NCI-H82 treated with DMSO at 0.1 percent for 48 hours (cell line): ENCODE measurements around the gene GNB1L.

Experiments used
- DNase-seq: peaks from one replicate; lab custom pipeline; 2025; ENCODE audit not compliant: unreplicated experiment; lab: John Stamatoyannopoulos, UW

GNB1L gene

DNA sequence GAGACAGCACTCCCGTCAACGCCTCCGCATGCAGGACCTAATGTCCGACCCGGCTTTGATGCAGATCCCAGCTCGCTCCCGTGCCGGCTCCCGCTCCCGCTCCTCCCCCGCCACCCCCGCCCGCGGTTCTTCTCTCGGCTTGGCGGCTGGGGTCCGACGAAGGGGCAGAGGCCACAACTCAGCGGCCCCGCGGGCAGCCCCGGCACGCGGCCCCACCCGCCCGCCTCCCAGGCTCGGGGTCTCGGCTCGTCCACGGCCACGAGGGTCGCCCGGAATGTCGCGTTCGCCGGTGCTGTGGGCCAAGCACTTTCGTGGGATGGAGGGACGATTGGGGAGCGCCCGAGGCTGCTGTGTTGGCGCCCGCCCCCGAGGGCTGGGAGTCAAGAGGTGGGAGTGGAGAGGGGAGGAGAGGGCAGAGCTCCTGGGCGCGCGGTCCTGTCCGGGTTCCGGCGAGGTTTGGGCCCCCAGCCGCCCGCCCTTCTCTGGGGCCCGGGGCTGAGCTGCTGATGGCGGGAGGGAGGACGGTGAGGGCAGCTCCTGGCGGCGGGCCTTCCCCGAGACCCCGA lies 99.4 kb downstream of the GNB1L start:
- DNase-seq = no peak

DNA sequence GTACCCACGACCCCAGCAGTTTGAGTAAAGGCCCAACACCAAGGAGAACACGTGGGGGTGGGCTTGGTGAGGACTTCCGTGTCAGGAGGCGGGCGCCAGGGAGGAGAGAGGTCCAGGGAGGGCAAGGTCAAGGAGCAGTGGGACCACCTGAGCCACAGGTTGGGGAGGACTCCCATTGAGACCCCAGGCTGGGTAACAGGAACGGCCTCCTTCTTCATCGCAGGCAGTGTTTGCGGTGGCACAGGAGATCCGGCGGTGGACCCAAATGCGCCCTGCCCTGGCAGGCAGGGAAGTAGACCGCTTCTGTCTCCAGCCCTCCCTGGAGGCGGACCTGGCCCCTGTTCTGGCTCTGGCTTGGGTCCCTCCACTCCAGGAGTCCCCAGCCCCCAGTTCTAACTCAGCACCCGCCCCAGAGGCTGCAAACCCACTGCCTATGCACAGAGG lies 100.0 kb downstream of the GNB1L start:
- DNase-seq = no peak

DNA sequence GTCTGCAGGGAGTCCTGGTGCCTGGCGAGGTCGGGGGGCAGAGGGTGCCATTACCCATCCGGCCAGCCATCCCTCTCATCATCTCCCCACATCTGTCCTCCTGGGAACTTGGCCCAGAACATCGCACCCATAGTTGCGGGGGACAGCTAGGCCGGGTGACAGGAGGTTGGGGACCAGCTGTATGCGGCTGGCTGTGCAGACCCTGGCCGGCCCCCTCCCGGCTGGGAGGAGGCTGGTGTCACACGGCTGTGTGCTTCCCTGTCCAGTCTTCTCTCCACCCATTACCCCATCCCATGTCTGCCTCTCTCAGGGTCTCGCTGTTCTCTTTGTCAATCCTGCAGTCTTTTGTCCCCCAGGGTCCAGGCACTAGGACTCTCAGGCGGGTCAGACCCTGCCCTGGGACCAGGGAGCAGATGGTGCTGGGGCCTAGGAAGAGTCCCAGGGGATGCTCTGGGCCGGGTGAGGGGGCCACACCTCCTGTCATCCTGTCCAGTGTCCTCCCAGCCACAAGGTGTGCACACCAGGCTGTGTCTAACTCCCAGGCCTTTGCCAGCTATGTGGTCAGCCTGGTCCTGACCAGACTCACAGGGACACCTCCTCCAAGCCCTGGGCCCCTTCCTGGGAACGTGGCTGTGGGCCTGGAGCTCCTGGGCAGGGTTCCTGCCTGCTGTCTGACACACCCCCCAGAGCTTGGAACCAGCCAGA lies 100.5 kb downstream of the GNB1L start:
- no peak for DNase-seq

DNA sequence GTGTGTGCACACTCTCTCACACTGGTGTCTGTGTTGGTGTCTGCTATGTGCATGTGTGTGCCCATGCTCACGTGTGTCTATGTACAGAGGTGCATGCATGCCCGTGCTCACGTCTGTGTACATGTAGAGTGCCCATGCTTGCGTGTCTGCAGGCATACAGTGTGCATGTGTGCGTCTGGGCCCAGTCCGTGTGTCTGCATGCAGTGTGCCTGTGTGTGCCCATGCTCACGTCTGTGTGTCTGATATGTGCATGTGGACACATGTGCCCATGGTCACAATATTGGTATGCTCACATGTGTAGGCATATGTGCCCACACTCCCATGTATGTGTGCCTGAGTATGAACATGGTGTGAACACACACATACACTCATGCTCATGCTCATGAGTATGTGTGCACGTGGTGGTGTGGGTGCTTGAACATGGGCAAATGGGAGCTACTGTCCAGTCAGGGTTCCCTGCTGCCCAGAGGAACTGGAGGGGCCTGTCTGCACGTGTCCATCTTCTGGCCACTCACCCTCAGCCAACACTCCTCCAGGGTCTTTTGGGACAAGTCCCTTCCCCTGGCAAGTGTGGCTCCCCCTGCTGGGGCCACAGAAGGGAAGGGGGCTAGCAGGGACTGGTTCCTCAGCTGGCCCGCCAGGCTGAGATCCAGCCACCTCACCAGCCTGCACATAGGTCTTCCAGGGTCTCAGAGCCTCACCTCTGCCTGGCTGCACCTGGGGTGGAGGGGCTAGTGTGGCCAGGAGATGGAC lies 101.4 kb downstream of the GNB1L start:
- DNase-seq = no peak

DNA sequence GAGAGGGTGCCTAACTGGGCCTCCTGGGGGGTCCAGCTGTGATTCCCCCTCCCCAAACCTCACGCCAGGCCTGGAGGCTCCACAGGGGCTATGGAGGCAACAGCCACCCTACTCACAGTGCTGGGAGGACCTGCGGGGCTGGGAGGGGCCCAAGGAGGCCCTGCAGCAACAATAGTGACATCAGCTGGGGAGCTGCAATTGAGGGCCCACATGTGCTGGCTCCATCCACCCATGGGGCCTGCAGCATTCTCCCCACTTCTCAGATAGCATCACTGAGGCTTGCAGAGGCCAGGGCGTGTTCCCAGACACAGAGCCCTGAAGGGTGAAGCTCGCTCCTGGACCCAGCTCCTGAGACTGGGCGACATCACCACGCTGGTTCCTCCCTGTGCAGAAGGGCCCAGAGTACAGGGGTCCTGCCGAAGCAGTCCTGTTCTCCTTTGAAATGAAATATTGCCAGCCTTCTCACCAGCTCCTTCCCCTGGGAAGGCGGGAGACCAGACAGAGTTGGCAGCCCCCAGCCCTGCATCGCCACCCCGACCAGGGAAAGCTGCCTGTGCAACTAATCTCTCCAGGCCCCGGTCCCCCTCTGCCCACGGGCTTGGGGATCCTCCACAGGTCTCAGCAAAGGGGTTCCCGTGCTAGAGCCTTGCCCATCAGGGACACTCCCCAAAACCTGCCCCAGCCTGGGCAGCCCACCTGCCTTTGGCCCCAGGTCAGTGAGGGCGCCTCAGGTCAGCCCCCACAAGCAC lies 103.0 kb downstream of the GNB1L start:
- DNase-seq = no peak

DNA sequence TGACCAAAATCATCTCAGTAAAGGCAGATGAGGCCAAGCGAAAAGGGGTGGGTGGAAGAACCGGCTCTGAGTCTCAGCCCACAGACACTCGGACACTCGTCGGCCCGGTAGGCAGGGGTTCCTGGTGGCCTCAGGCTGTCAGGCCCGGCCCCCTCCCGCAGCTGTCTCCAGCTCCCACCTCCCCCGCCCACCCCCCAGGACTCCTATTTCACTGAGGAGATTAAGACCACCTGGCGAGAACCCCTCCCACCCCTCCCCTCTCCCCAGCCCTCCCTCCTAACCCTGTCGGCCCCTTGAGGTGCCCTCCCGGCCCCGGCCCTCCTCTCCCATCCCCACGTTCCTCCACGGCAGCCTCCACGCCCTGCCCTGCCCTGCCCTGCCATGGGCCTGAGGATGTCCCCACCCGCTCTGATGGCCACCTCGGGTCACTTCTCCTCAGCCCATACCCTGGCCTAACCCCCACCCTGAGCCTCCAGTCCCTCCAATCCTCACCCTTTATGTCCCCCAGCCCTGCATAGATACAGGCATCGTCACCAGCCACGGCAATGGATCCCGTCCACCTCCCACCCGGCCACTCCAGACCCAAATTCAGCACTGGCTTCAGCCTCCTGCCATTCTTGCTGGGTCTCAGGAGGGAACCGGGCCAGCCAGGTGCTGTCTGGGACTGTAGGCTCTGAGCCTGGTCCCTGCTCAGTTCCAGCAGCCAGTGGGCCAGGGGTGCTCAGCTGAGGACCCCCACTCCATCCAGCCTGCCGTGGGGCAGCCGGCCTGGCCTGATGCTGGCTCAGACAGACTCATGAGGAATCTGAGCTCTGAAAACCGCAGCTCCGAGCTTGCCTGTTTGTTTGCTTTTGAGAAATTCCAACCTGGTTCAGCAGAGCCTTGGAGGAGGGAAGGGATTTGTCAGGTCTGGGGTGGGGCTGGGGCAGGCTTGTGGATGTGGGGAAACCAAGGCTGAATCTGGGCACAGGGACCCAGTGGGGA lies 103.9 kb downstream of the GNB1L start:
- DNase-seq = no peak

DNA sequence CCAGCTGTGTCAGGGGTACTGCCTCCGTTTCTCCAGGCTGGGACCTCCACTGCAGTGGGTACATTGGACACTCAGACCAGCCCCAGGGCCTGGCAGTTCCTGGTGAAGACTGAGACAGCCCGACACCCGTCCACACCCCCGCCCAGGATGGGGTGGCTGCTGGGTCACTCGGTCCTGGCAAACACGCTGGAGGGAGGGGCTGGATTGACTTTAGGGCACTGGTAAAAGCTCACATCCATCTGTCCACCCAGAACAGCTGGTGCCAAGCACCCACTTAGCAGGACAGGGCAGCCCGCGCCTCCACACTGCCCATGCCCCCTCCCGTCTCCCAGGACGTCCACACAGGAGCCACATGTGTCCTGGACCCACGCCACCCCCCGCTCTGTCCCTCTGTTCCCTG lies 104.8 kb downstream of the GNB1L start:
- DNase-seq = no peak

DNA sequence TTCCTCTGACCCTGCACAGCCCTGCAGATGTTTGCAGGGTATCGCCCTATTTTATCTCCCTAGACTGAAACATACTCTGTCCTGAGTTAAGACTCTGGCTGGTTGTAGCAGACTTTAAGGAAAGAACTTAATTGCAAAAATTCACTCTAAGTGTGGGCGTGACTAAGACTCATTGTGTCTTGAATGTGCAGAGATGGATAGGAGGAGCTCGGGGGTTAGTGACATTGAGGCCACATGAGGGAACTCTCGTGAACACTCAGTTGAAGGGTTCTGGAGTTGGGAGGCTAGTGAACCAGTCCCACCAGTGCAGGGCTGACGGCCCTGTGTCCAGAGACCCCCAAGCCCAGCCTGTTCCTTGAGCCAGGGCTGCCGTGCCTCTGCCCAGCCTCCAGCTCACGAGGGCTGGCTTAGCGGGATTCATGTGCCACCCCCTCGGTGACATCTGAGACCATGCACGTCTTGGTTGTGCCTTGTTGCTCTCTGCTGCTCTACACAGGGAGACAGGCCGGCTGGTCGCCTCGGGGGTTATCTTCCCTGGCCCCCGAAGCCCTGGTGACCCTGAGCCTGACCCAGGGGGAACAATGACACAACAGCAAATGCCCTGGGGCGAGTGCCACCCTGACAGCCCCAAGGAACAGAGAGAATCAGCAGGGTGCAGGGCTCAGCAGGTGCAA lies 105.5 kb downstream of the GNB1L start:
- DNase-seq = no peak

DNA sequence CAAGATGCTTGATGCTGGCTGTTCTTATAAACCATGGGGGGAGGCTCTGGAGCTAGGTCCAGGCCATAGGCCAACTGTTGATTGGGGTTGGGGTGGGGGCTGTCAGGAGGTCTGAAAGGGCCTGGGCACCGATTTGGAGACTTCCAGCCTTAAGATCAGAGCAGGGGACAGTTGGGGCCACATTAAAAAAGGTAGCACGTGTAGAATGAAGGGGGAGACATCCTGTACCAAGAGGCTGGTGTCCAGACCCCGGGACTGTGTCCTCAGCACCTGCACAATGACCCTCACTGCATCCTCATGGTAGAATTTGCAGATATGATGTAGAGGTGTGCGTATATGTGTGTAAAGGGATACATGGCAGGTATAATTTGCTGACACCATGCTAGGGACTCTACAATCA lies 106.5 kb downstream of the GNB1L start:
- no peak for DNase-seq

DNA sequence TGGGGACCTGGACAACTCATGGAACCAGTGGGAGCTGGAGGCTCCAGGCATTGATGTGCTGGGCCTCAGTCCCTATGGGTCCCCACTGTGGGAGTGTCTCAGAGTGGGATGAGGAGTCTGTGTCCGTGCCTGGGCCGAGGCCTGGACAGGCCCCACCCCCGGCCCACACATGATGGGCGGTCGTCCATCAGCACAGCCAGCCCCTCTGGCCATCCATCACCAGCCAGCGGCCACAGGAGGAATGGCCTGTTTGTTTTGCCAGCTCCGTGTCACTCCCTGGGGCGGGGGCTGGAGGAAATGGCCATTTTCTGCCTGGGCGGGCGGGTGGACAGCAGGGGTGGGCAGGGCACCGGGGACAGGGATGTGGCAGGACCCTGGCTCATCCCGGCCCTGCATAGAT lies 107.1 kb downstream of the GNB1L start:
- no peak for DNase-seq

DNA sequence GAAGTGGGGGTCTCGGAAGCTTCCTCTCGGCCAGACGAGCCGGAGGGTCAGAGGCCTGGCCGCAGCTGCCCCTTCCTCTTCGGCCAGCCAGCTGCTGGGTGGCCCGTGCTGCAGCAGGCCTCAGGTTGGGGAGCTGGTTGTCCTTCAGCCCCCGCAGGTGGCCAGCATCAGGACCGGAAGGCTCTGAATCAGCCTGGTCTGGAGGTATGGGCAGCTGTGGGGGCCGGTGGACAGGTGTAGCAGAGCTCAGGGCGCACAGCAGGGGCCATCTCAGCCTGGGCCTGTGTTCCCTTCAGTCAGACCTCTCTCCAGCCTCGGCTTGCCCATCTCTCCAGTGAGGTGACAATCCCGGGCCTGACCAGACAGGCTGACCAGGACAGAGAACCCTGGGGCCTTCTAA lies 107.9 kb downstream of the GNB1L start:
- no peak for DNase-seq

DNA sequence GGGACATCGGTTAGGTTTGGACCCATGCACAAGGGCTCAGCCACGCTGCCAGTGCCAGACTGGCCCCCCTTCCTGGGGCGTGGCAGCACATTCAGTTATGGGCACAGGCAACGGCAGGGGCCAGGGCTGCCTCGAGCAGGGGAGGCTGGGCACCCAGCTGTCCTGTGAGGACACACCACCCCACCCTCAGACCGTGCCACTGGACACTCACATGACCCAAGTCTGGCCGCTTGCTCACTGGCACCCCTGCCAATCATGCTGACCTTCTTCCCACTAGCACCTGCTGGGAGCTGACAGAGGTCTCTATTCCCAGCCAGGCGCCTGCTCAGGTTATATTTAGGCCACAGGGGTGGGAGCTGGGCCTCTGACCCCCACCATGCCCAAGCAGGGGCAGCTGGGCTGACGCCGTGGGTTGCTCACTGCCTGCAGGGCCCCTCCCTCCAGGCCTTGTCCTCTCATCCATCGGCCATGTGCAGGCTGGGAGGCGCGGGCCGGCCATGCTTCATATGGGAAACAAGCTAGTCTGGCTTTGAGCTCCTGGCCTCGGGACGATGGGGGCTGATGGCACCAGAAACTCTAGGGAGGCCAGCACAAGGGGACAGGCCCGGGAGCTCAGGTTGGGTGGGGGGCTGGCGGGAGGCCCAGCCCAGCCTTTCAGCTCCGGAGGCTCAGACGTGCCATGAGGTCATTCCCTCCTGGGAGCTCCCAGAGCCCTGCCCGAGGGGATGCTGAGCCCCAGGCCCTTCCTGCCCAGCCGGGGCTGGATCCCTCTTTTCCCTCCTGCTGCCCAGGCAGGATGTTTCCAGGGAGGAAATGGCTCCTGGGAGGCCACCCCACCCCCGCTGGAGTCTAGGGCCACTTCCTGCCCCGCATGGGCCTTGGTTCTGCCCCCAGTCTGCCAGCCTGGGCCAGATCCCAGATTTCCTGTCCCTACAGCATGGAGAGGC lies 109.2 kb downstream of the GNB1L start:
- no peak for DNase-seq

DNA sequence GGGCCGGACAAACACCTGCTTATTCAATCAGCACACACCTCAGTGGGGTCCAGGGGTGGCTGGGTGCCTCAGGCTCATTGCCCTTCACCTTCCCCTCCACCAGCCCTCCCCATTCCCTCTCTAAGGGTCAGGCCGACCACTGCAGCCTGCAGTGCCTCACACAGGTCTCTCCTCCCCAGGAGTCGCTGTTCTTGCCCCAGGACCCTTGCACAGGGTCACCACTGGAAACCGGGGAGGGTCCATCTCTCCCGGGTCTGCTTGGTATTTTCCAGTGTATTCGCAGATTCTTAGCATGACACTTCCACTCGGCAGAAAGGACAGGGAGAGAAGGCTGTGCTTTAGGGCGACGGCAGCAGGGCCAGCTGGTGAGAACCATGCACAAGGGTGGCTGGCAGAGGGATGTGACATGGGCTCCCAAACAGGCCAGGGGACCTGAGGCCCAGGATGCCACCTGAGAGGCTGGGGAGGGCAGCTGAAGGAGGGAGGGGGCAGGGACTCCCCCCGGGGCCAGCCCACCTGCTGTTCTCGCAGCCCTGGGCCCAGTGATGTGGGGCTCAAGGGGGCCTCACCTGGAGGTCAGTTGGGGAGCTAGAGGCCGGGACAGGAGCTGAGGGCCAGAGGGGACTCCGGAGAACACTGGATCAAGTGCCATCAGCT lies 110.2 kb downstream of the GNB1L start:
- no peak for DNase-seq

DNA sequence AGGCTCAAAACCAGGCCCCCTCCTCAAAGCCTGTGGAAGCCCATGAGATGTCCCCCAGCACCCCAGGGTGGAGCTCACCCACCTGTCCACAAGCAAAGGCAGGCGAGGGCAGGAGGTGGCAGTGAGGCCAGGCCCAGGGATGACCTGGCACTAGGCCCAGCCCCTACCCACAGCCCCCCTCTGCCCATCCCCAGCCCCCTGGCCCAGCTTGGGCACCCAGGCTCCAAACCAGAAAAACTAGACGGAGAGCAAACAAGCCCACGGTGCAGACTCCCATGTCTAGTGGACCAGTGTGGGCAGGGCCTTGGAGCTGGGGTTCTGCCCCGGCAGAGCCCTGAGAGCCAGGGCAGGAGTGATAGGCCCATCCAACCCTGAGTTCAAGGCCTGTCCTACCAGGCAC lies 111.0 kb downstream of the GNB1L start:
- no peak for DNase-seq

DNA sequence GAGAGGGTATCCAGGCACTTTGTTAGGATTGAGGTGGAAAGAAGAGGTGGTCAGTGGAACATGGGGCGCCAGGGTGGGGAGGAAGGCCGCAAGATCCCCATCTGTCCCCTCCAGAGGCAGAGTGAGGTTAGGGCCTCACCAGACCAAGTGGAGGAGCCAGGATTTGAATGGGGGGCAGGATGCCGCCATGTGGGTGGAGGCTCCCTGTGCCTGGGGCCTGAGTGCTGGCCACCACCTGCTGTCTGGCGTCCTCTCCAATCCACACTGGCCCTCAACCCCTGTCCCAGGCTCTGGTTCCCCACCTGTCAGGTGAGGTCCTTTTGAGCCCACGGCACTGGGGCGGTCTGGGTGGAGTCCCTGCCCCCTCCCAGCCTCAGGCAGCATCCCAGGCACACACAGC lies 111.6 kb downstream of the GNB1L start:
- DNase-seq = no peak

DNA sequence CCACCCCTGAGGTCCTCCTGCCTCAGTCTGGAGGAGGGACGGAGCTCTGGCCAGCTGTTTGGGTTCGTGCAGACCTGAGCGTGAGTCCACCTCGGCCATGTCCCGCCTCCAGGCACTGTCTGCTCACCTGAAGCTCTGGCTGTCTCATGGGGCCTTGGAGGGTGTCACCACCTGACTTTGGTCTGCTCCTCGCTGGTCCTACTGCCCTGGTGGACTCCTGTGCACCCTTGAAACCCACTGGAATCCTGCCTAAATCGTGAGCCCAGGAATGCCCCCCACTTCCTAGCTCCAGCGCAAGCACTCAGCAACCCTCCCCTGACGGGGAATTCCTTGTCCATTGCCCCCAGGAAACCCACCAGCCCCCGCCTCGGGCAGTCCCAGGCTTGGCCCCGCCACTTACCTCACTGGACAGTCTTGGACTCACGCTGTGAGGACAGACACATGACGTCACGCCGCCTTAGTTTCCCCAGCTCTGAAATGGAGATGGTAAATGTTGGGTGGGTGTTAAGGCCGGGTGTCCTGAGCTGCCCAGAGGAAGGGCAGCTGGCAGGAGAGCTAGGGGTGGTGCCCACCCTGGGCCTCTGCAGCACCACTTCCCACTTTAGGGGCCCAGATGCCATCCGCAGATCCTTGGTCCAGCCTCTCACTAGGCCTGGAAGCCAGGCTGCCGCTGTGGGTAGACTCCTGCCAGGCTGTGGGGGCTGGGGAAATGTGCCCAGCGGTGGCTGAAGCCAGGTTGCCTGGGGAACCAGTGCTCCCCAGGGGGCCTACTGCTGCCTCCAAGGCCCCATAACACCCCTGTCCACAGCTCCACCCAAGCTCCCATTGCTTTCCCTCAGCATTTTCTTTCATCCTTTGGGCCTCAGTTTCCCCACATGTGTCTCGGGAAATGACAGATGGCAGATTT lies 112.3 kb downstream of the GNB1L start:
- no peak for DNase-seq

DNA sequence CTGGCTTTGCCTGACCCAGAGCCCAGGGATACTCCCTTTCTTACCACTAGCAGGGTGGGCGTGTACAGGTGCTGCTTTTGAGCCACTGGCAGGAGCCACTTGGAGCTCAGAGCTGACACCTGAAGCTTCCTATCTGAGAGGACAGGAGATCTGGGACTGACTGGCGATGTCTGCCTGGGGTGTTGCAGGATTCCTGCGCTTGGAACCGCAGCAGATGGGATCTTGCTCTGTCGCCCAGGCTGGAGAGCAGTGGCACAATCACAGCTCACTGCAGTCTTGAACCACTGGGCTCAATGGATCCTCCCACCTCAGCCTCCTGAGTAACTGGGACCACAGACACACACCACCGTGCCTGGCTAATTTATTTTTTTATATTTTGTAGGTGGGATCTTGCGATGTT lies 113.6 kb downstream of the GNB1L start:
- no peak for DNase-seq
